Measurements from ENCODE around the gene SERINC4.
"Not testable (repeated sequence)": the region's sequence is repeated elsewhere in the genome, so short reads cannot be mapped to it uniquely, and the experiment has no call there.

DNA sequence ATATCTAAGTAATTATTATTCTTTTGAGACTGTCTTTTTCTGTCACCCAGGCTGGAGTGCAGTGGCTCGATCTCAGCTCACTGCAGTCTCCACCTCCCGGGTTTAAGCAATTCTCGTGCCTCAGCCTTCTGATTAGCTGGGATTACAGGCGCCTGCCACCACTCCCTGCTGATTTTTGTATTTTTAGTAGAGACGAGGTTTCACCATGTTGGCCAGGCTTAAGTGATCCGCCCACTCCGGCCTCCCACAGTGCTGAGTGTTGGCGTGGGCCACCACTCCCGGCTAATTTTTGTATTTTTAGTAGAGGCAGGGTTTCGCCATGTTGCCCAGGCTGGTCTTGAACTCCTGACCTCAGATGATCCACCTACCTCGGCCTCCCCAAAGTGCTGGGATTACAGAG is 25.3 kb upstream of the SERINC4 start:
- TF ChIP-seq, protein P1, sequence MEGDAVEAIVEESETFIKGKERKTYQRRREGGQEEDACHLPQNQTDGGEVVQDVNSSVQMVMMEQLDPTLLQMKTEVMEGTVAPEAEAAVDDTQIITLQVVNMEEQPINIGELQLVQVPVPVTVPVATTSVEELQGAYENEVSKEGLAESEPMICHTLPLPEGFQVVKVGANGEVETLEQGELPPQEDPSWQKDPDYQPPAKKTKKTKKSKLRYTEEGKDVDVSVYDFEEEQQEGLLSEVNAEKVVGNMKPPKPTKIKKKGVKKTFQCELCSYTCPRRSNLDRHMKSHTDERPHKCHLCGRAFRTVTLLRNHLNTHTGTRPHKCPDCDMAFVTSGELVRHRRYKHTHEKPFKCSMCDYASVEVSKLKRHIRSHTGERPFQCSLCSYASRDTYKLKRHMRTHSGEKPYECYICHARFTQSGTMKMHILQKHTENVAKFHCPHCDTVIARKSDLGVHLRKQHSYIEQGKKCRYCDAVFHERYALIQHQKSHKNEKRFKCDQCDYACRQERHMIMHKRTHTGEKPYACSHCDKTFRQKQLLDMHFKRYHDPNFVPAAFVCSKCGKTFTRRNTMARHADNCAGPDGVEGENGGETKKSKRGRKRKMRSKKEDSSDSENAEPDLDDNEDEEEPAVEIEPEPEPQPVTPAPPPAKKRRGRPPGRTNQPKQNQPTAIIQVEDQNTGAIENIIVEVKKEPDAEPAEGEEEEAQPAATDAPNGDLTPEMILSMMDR (conservative IDR thresholded peaks at IDR 0.05; ENCODE audit: low read depth, low read length) = not testable (repeated sequence)
- not testable (repeated sequence) for TF ChIP-seq CHD1 (IDR thresholded peaks at IDR 0.05; ENCODE audit: low read depth, low read length); MXI1 (IDR thresholded peaks at IDR 0.05; ENCODE audit: borderline replicate concordance, low read depth, low read length)
- TF ChIP-seq, protein P2, sequence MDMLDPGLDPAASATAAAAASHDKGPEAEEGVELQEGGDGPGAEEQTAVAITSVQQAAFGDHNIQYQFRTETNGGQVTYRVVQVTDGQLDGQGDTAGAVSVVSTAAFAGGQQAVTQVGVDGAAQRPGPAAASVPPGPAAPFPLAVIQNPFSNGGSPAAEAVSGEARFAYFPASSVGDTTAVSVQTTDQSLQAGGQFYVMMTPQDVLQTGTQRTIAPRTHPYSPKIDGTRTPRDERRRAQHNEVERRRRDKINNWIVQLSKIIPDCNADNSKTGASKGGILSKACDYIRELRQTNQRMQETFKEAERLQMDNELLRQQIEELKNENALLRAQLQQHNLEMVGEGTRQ (IDR thresholded peaks at IDR 0.05; ENCODE audit: low read depth, low read length) = not testable (repeated sequence)

All from IMR-90 (cell line).